ENCODE data around the gene BCOR. TPM values are rescaled to one million over a fixed set of nuclear protein-coding genes. Genes with fewer than 3 reads are reported as not detected.

BCOR gene
- polyA plus RNA-seq, 1 of the 3 experiments (the other 2 are of a cell fraction), result 8.8 TPM

DNA sequence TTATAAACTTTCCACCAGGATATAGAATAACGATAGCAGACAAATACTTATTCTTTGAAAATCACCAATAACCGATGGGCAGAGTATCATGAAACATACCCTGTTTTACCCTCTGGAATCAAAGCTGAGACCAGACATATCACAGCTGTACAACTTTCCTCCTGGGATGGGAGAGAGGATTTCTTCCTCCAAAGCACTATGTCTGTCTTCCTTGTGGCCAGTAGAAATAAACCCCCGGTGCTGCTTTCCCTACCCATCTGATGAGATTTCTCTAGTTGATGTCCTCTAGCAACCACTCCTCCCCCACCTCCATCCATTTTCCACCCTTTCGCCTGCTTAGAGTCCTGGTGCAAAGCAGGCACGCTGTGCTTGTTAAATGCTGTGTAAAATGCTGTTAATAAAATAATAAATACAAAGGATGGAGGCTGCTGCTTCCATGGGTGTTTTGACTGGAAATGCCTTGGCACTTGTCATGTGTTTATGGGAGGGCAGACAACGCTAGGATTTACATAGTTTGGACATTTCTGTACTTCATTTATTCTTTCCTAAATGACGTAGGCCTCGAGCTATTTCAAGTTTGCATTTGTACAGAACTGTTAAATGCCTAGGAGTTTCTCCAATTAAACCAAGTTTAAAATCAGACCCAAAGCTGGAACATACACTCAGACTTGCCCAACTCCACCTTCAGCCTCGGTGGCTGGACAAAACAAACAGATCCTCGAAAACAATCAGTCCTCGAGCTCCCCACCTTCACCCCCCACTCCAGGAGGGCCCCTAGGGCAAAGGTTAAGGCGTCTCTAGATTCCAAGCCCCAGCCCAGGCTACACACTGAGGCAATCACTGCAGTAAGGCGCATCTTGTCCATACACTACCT is 10.1 kb downstream of the BCOR start:
- Histone ChIP-seq H3K4me1 (ENCODE audit: control insufficient read depth in 1 of 2, insufficient read depth in 2 of 2, low read depth in 1 of 2, low read length in 1 of 2) (peaks cover 19 to 77% of the 10 kb centered on the region in 2 experiments; a peak in 3 of 4 replicates), H2AFZ (ENCODE audit: low read depth) (no peak overlapping the region), H4K20me1 (ENCODE audit: insufficient read depth) (peaks cover 66% of the 10 kb centered on the region), H3K4me2 (no peak overlapping the region), H3K9me2 (no peaks in the 10 kb centered on the region), H3K79me2 (ENCODE audit: insufficient read depth) (peaks cover 99% of the 10 kb centered on the region), H3K36me3 (replicated peaks in 1 of 2; ENCODE audit: control insufficient read depth in 1 of 2, insufficient read depth in 2 of 2, low read length in 1 of 2) (no peaks in the 10 kb centered on the region), H3K4me3 (ENCODE audit: low read depth in 2 of 2, low read length in 1 of 2) (no peak overlapping the region), H3K27me3 (ENCODE audit: insufficient read depth) (no peaks in the 10 kb centered on the region; the same call in 1 of the 2 replicates), H3K9me3 (no peaks in the 10 kb centered on the region), H3F3A (replicated peaks; ENCODE audit: insufficient read depth) (peaks cover 3% of the 10 kb centered on the region), H3K27ac (ENCODE audit: low read depth in 2 of 2, low read length in 1 of 2) (peak overlapping the region in 1 of 2 experiments; percentile 53; a peak in 2 of 4 replicates), H3K9ac (no peak overlapping the region)
- WGBS (ENCODE audit: low lambda C conversion rate), result 40% methylated on average over 13 of the region's 13 CpGs
- peak; percentile 24 for DNase-seq
- POLR2A ChIA-PET, result interaction anchor here (1.1 to 1.2 kb wide), 2 partner anchors 10 to 81 kb away, joined by 3 read pairs; partner anchors contain the start of gene BCOR
- TF ChIP-seq GATA2 (CRISPR knock-in tag; IDR thresholded peaks at IDR 0.05) (no peak), MEF2A (IDR thresholded peaks at IDR 0.05; ENCODE audit: borderline replicate concordance, low read depth) (no peak), TCF12 (IDR thresholded peaks at IDR 0.05) (no peak)
- CTCF ChIA-PET, result interaction anchor here (0.9 kb wide), 1 partner anchor 357 kb away, joined by 3 read pairs; no protein-coding TSS in a partner anchor

DNA sequence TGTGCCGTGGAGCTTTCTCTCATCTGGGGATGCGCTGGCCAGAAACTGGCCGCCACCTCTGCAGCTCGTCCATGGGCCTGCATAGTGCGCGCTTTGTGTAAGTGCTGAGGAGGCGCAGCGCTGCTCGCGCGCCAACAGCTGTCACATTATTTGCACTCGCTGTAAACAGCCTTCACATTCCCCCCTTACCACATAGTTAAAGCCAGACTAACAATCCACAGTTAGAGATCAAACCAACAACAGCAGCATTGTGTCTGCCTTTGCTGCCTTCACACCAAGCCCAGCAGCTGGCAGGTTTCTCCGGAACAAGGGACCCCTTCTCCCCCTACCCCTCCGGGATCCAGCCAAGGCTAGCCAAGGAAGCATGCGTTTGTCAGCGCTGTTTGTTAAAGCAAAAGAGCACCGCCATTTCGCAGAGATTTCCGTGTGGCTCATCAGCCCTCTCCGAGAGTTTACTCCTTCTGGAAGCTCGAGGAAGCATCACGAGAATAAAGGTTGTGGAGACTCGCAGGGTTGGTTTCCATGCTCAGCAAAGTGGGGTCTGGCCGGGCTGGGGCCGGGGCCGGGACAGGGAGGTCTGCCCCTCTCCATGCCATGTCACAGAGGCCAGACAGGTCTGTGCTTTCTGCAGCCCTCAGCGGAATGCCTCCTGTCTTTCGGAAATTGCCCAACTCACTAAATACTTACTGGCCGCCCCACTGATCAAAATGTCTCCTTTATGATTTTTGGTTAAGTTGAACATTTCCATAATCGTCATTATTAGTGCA is 11.0 kb downstream of the BCOR start:
- H2AFZ ChIP-seq (ENCODE audit: low read depth), result no peak overlapping the region
- DNase-seq, result no peak
- H3K9ac ChIP-seq, result no peak overlapping the region
- peaks cover 99% of the 10 kb centered on the region for H3K79me2 ChIP-seq (ENCODE audit: insufficient read depth)
- H3K27ac ChIP-seq (ENCODE audit: low read depth in 2 of 2, low read length in 1 of 2), result no peak overlapping the region; a peak in 1 of 4 replicates
- H3K36me3 ChIP-seq (replicated peaks in 1 of 2; ENCODE audit: control insufficient read depth in 1 of 2, insufficient read depth in 2 of 2, low read length in 1 of 2), result no peaks in the 10 kb centered on the region
- peaks cover 73% of the 10 kb centered on the region for H4K20me1 ChIP-seq (ENCODE audit: insufficient read depth)
- TF ChIP-seq, protein P1, sequence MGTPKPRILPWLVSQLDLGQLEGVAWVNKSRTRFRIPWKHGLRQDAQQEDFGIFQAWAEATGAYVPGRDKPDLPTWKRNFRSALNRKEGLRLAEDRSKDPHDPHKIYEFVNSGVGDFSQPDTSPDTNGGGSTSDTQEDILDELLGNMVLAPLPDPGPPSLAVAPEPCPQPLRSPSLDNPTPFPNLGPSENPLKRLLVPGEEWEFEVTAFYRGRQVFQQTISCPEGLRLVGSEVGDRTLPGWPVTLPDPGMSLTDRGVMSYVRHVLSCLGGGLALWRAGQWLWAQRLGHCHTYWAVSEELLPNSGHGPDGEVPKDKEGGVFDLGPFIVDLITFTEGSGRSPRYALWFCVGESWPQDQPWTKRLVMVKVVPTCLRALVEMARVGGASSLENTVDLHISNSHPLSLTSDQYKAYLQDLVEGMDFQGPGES (IDR thresholded peaks at IDR 0.05; ENCODE audit: low read depth, low read length), result no peak
- no peak for TF ChIP-seq POLR2AphosphoS5 (IDR thresholded peaks at IDR 0.05; ENCODE audit: low read depth, low read length)
- TF ChIP-seq NRF1 (IDR thresholded peaks at IDR 0.05; ENCODE audit: low read depth, low read length), result no peak
- TF ChIP-seq ELF1 (IDR thresholded peaks at IDR 0.05), result no peak
- TF ChIP-seq, protein P2, sequence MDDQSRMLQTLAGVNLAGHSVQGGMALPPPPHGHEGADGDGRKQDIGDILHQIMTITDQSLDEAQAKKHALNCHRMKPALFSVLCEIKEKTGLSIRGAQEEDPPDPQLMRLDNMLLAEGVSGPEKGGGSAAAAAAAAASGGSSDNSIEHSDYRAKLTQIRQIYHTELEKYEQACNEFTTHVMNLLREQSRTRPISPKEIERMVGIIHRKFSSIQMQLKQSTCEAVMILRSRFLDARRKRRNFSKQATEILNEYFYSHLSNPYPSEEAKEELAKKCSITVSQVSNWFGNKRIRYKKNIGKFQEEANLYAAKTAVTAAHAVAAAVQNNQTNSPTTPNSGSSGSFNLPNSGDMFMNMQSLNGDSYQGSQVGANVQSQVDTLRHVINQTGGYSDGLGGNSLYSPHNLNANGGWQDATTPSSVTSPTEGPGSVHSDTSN (IDR thresholded peaks at IDR 0.05), result no peak
- TF ChIP-seq, protein P3, sequence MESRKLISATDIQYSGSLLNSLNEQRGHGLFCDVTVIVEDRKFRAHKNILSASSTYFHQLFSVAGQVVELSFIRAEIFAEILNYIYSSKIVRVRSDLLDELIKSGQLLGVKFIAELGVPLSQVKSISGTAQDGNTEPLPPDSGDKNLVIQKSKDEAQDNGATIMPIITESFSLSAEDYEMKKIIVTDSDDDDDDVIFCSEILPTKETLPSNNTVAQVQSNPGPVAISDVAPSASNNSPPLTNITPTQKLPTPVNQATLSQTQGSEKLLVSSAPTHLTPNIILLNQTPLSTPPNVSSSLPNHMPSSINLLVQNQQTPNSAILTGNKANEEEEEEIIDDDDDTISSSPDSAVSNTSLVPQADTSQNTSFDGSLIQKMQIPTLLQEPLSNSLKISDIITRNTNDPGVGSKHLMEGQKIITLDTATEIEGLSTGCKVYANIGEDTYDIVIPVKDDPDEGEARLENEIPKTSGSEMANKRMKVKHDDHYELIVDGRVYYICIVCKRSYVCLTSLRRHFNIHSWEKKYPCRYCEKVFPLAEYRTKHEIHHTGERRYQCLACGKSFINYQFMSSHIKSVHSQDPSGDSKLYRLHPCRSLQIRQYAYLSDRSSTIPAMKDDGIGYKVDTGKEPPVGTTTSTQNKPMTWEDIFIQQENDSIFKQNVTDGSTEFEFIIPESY (IDR thresholded peaks at IDR 0.05; ENCODE audit: borderline replicate concordance, low read depth), result no peak
- no peak for TF ChIP-seq GABPA (IDR thresholded peaks at IDR 0.05; ENCODE audit: low read depth)
- TF ChIP-seq, protein P4, sequence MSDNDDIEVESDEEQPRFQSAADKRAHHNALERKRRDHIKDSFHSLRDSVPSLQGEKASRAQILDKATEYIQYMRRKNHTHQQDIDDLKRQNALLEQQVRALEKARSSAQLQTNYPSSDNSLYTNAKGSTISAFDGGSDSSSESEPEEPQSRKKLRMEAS (IDR thresholded peaks at IDR 0.05; ENCODE audit: low read depth), result no peak
- no peak for TF ChIP-seq FOXJ3 (CRISPR knock-in tag; IDR thresholded peaks at IDR 0.05)
- TF ChIP-seq MXI1 (IDR thresholded peaks at IDR 0.05; ENCODE audit: low read depth, low read length), result no peak
- TF ChIP-seq SMC3 (IDR thresholded peaks at IDR 0.05; ENCODE audit: low read depth, low read length), result no peak
- TF ChIP-seq MEF2A (IDR thresholded peaks at IDR 0.05; ENCODE audit: borderline replicate concordance, low read depth), result no peak
- TF ChIP-seq FOSL2 (IDR thresholded peaks at IDR 0.05; ENCODE audit: borderline replicate concordance, low read depth), result no peak
- no peak for TF ChIP-seq CHD2 (IDR thresholded peaks at IDR 0.05; ENCODE audit: low read length, partially characterized antibody)
- no peak for TF ChIP-seq JUND (IDR thresholded peaks at IDR 0.05)
- TF ChIP-seq TCF12 (IDR thresholded peaks at IDR 0.05), result no peak
- TF ChIP-seq, protein P5, sequence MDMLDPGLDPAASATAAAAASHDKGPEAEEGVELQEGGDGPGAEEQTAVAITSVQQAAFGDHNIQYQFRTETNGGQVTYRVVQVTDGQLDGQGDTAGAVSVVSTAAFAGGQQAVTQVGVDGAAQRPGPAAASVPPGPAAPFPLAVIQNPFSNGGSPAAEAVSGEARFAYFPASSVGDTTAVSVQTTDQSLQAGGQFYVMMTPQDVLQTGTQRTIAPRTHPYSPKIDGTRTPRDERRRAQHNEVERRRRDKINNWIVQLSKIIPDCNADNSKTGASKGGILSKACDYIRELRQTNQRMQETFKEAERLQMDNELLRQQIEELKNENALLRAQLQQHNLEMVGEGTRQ (IDR thresholded peaks at IDR 0.05; ENCODE audit: borderline replicate concordance, low read depth, low read length), result no peak
- TF ChIP-seq YY1 (IDR thresholded peaks at IDR 0.05; ENCODE audit: low read depth), result no peak
- TF ChIP-seq RFX5 (IDR thresholded peaks at IDR 0.05; ENCODE audit: low read length), result no peak
- peaks cover 19 to 79% of the 10 kb centered on the region in 2 experiments; a peak in 3 of 4 replicates for H3K4me1 ChIP-seq (ENCODE audit: control insufficient read depth in 1 of 2, insufficient read depth in 2 of 2, low read depth in 1 of 2, low read length in 1 of 2)
- no peaks in the 10 kb centered on the region for H3K9me2 ChIP-seq
- 68% methylated on average over 23 of the region's 30 CpGs for WGBS (ENCODE audit: low lambda C conversion rate)
- POLR2A ChIA-PET, result interaction anchor here (0.9 kb wide), 1 partner anchor 66 kb away, joined by 3 read pairs; no protein-coding TSS in a partner anchor
- no peak overlapping the region for H3K4me3 ChIP-seq (ENCODE audit: low read depth in 2 of 2, low read length in 1 of 2)
- CTCF ChIA-PET, result interaction anchor here (0.8 kb wide), 1 partner anchor 228 kb away, joined by 3 read pairs; no protein-coding TSS in a partner anchor
- H3K9me3 ChIP-seq, result no peaks in the 10 kb centered on the region
- H3K4me2 ChIP-seq, result no peak overlapping the region
- peaks cover under 1% of the 10 kb centered on the region; the same call in 1 of the 2 replicates for H3K27me3 ChIP-seq (ENCODE audit: insufficient read depth)
- peaks cover 3% of the 10 kb centered on the region for H3F3A ChIP-seq (replicated peaks; ENCODE audit: insufficient read depth)
